ENCODE measurements around the gene MAP6.
"Not testable (repeated sequence)": the region's sequence is repeated elsewhere in the genome, so short reads cannot be mapped to it uniquely, and the experiment has no call there.

The MAP6 gene

GRCh38 chr11:75591966-75592365 lies 76.9 kb downstream of the MAP6 start:
- no peak for DNase-seq (ENCODE audit: low read depth)

DNA sequence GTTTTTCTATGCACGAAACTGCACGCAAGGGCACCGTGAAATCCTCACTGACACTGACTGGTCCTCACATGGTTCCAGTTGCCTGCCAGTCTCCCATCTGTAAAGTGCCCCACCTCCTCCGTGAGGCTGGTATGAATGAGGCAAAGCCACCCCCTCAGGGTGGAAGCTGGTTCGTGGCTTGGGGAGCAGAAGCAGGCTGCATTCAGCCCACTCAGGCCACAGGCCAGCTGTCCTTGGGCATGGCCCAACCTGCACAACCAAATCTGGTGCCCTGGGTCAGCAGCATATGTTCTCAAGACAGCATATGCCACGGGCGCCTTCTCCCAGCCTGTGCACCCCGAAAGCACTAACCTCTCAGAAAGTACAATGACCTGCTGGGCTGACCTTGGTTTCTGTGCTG lies 77.5 kb downstream of the MAP6 start:
- no peak for DNase-seq (ENCODE audit: low read depth)

DNA sequence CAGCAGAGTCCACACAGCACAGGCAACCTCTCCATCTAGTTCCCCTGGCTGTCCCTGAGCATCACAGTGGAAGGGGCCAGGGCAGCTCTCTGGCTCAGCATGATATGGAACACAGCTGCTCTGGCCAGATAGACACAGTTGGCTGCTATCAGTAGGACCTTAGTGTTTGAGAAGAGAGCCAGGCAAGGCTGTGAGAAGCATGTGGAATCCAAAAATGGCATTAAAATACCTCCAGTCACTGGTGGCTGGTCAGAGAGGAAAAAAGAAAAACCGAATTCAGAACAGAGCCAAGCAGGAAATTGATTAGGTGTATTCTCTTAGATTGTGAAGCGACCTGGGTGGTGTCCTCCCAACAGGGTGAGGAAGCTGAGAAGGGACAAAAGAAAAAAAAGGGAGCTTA lies 78.9 kb downstream of the MAP6 start:
- no peak for DNase-seq (ENCODE audit: low read depth)

GRCh38 chr11:75589051-75589450 lies 79.8 kb downstream of the MAP6 start:
- no peak for DNase-seq (ENCODE audit: low read depth)

DNA sequence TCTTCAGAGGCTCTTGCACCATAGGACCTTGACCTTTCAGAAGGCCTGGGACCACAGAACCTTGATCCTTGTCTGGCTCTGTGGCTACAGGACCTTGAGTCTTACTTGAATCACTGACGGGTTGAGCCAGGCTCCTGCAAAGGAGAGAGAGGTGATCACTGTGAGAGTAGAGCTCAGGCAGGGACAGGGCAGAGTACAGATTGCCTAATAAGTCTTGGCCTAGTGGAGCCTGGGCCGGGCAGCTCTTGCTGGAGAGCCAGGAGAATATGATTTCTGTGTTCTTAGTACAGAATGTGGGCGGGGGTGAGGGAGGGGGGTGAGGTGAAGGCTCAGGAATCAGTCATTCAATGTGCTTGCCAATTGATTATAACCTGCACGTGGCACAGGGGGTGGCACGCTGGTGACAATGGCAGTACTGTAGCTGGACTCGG lies 80.8 kb downstream of the MAP6 start:
- no peak for DNase-seq (ENCODE audit: low read depth)

- no peak for DNase-seq (ENCODE audit: low read depth)
These were observed 82.4 kb downstream of the MAP6 start for GRCh38 chr11:75586395-75586794.

DNA sequence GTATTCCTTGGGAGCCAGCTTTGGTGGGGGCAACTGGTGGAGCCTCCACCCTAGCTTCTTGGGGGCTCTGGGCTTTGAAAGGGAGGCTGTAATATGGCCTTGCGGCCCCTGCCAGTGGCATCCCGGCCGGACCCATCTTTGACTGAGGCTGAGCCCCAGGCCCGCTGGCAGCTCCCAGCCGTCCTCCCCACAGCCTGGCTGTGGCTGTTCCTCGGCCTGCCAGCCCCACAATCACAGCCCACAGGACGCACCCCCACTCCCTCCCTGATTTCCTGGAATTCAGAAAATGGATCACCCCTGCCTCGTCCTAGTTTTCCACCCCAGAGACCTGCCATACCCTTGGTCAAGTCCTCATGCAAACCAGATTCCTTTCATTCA lies 83.6 kb downstream of the MAP6 start:
- no peak for DNase-seq (ENCODE audit: low read depth)

DNA sequence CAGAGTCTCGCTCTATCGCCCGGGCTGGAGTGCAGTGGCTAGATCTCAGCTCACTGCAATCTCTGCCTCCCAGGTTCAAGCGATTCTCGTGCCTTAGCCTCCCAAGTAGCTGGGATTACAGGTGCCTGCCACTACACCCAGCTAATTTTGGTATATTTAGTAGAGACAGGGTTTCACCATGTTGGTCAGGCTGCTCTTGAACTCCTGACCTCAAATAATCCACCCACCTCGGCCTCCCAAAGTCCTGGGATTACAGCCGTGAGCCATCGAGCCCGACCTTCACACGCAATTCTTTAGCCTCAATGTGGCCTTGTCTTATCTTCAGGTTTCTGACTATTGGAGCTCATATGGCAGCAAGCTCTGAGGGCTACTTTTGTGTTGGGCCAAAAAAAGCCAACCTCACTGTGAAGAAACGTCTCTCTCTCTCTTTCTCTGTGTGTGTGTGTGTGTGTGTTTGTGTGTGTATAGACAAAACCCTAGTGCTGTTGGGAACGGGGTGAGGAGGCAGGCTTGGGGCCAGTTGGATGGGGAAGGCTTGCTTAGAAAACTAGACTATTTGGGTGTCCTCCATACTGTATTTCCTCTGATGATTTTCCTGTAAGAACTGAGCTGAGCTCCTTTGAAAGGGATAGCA lies 84.1 kb downstream of the MAP6 start:
- DNase-seq (ENCODE audit: low read depth), result not testable (repeated sequence)

DNA sequence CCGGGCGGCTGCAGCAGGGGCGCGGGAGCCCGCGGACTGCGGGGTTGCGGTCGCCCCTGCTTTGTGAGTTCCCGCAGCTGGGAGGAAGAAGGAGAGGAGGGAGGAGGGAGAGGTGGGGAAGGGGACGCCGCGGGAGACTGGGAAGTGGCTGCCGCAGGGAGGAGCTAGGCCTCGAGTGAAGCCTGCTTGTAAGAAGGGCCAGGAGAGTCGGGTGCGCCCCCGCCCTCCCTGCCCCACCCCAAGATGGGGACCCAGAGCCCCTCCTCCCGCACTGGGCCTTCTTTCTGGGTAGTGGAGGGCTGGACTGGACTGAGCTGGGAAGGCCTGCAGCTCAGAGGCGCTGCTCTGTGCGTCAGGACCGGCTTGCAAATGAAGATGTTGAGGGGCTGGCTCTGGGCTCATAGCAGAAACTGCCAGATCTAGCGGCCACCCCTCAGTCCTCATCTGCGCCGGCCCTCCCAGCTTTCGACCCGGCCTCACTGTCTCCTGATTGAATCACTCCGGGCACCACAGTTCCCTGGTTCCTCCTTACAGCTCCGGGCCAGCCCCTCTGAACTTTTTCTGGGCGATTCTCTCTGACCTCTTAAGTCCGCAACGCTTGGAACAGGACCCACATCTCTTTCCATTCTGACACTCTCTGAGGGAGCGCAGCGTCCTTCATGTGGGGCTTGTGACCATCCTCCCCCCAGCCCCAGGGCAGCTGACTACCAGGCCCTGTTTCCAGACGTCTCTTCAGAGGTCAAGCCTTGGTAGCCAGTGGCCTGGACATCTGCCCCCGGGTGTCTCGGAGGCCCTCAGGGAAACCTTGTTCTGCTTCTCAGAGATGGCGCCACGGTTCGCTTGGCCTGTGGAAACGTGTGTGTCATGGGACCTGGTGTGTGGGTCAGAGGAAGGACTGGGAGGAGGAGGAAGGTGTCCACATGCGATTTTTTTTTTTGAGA lies 84.8 kb downstream of the MAP6 start:
- no peak for DNase-seq (ENCODE audit: low read depth)

DNA sequence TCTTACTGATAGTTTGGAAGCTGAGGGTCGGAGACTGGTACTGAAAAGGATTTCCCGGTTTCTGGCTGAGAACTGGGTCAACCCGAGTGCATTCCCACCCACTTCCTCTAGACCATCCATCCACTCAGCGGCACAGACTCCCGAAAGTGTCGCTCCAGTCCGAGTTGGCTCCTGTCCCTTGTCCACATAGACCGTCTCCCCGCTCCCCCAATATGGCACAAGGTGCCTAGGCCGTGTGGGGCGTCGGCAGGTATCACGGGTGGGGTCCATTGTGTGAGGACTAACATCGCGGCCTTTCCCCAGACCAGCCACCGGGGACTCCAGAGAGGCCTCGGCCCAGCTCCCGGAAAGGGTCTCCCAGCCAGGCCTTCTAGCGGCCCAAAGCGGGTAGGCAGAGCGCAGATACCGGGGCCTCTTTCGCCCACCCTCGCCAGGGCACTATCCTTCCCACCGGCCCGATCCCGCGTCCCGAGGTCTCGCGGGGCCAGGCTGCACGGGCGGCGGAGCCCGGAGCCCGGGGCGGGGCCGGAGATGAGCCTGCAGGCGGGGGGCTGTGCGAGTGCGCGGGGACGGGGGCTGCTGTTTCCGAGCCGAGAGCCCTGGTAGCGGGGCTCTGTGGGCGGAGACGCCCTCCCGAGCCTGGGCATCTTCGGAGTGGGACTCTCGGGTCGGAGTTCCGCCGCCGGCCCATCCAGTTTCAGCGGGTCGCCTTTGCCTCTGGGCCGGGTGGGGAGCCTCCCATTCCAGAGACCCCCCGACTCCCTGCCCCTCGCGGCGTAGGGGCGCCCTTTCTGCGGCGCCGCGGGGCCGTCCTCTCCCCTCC lies 85.7 kb downstream of the MAP6 start:
- peak; percentile 46 for DNase-seq (ENCODE audit: low read depth)

DNA sequence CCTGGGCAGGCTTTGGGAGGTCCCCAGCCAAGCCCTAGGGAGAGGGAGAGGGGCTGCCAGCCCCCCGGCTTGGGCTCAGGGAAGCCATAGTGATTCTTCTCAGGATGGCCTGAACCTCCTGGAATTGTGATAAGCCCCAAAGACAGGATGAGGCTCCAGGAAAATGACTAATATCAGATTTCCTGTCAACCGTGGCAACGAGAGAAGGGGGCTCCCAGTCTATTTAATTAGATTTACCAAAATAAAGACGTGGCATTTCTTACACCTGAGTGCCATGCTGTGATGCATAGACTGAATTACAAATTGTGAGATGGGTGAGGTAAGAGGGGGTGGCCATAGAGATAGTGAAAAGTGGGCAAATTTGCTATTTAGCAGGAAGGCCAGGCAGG lies 86.3 kb downstream of the MAP6 start:
- DNase-seq (ENCODE audit: low read depth), result no peak

GRCh38 chr11:75579841-75580240 lies 89.0 kb downstream of the MAP6 start:
- no peak for DNase-seq (ENCODE audit: low read depth)

DNA sequence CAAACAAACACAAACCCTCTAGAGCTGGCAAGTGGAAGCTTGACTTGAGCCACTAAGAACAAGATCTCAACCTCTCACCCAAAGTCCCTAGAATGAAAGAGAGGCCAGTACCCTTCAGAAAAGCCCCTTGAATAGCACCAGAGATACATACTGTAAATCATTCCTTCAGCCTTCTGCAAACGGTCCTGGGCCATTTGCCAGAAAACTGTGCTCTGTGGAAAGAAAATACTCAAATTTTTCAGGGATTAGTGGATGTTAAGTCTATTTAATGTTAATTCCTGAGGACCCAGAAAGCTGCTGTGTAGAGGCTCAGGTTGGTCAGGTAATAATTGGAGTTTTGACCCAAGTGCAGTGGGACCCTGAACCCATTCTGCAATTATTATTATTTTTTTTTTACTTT lies 89.9 kb downstream of the MAP6 start:
- DNase-seq (ENCODE audit: low read depth), result no peak

DNA sequence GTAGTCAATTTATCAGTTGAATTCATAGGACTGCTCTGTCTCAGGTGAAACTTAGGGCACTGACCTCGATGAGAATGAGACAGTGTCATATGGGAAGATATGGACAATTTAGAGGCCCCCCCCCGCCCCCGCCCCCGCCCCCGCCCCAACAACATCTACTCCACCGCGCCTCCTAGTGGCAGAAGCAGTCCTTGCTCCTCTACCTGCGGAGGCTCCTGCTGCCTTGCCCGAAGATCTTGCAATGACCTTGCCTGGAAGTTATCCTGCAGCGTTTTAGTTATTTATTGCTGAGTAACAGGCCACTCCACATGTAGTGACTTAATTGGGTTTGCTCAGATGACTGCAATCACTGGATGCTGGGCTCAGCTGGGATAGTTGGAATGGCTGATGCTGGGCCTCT lies 91.6 kb downstream of the MAP6 start:
- peak; percentile 43 for DNase-seq (ENCODE audit: low read depth)

GRCh38 chr11:75576499-75576918 lies 92.3 kb downstream of the MAP6 start:
- DNase-seq (ENCODE audit: low read depth), result no peak

DNA sequence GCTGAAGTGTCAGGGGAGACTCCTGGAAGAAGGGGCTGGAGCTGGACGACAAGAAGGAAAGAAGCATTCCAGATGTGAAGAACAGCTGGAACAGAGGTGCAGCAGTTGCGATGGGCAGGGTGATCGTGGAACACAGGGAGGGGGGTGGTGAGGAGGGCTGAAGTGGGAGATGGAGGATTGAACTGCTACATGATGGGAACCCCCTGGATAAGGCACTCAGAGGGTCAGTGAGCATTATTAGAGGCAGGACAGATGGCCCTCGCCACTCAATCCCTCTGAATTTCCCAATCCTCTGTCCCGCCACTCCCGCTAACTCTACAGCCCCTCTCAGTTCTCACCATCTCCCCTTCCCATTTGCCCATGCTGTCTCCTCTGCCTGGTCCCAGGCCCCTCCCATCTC lies 92.8 kb downstream of the MAP6 start:
- no peak for DNase-seq (ENCODE audit: low read depth)

DNA sequence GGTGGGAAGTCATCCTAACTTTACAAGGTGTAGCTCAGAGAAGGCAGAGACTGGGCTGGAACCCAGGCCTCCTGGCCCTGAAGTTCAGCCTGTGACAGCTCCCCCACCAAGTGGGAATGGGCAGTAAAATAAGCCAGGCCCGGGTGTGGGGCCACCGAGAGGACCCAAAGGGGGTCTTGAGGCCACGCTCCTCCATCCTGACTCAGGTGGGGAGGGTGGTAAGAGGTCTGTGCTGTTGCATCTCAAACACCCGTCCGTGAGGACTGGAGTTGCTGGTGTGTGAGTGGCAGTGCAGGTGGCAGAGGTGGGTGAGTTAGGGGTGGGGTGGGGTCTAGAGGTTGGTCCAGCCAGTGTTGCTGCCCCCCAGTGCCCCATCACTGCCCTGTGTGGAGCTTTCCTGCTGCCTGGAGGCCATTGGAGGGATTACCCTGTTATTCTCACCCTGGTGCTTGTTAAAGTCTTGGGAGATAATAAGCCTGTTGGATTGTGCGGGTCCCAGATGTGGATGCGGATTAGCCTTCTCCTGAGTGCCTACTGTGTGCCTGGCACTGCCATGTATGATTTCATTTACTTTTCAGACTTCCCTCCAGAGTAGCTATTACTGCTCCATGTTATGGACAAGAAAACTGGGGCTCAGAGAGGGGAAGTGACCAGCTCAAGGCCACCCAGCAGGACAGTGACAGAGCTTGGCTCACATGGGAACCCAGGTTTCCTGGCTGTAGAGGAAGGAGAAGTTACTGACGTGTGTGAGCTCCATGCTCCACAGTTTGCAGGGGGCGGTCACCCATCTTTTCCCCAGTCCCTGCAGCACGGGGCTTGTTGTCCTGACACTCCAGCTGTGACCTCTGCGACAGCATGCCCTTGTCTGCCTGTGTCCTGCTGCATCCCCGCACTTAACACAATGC lies 93.9 kb downstream of the MAP6 start:
- DNase-seq (ENCODE audit: low read depth), result no peak

DNA sequence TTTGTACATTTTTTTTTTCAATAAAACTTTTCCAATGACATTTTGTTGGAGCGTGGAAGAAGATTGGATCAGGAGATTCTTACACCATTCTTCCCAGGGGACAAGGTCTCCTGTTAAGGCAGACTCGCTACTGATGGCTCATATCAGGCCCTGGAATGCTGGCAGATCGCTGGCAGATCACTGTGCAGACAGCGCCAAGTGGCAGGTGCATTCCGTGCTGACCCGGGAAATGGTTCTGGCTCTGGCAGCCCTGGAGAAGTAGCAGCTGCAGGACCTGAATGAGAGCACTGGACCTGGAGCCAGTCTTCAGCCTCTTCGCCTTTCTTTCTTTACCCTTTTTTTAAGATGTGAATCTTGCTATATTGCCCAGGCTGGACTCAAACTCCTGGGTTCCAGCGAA lies 96.1 kb downstream of the MAP6 start:
- no peak for DNase-seq (ENCODE audit: low read depth)

DNA sequence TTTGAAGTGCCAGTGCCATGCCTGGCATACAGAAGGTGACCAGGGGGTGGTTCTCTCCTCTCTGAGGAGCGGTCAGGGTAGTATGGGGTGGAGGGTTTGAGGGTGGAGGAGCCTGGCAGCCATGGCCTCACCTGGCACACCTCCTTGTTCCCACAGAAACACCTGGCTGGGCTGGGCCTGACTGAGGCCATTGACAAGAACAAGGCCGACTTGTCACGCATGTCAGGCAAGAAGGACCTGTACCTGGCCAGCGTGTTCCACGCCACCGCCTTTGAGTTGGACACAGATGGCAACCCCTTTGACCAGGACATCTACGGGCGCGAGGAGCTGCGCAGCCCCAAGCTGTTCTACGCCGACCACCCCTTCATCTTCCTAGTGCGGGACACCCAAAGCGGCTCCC lies 97.2 kb downstream of the MAP6 start:
- no peak for DNase-seq (ENCODE audit: low read depth)

DNA sequence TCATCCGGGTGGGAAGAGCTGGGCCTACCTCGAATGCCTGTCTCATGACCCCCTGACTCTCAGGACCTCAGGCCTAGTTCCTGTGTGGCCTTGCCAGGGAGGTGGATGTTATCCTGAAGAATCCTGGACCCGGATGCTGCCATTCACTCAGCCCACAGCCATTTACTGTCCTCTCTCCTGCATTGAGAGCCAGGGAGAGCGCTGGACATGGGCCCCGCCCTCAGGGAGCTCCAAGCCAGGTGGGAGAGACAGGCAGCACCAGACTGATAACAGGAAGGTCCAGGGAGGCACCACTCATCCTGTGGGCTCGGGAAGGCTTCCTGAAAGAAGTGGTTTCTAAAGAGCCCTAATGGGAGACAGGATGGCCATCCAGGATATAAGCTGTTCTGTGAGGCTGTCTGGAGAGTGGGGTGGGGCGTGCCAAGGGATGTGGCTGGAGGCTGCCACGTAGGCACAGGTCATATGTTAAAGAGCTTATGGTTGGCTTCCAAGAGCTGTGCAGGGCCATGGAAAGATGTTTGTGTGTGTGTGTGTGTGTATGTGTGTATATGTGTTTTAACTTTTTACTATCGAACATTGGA lies 98.2 kb downstream of the MAP6 start:
- DNase-seq (ENCODE audit: low read depth), result no peak

DNA sequence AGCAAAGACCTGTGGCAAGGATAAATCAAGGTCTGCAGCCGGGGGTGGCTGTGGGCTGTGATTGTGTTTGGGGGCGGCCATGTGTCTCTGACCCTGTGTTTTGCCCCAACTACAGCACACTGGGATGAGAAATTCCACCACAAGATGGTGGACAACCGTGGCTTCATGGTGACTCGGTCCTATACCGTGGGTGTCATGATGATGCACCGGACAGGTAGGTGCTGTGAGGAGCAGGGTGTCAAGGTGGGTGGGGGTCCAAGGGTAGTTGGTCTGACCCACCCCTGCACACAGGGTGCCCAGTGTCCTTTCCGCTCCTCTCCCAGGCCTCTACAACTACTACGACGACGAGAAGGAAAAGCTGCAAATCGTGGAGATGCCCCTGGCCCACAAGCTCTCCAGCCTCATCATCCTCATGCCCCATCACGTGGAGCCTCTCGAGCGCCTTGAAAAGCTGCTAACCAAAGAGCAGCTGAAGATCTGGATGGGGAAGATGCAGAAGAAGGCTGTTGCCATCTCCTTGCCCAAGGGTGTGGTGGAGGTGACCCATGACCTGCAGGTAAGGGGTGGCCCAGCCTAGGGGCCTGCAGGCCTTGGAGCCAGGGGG lies 100.1 kb downstream of the MAP6 start:
- DNase-seq (ENCODE audit: low read depth), result no peak
